RWPE1 (cell line): ENCODE results near the gene SCFD1.

Experiments
- CTCF ChIA-PET: fragments of 350-600 bp; sonication (Branson Sonifier 250); formaldehyde crosslinking; extraction: SDS; loops from one replicate; lab custom pipeline; 2021; lab: Yijun Ruan, JAX
- POLR2A ChIA-PET: fragments of 400-600 bp; formaldehyde crosslinking; extraction: SDS; loops from one replicate; lab custom pipeline; 2020; ENCODE audit warnings: antibody characterized with exemption; ENCODE audit not compliant: low non-redundant PET; lab: Yijun Ruan, JAX
- DNase-seq: peaks from one replicate; pipeline ENCODE4 v3.0.0; 2012; ENCODE audit warnings: low spot score
- H3K27ac ChIP-seq: fragments of 450-650 bp; 2 replicates; pipeline ENCODE4 v1.5.1; 2017
- CTCF ChIP-seq: fragments of 450-650 bp; conservative IDR thresholded peaks from 2 replicates; pipeline ENCODE4 v1.5.1; 2017; ENCODE audit warnings: low read depth, mild to moderate bottlenecking

Gene SCFD1

GRCh38 chr14:30692669-30693068, 70.5 kb downstream of the SCFD1 start:
- H3K27ac ChIP-seq, result no peak overlapping the region
- DNase-seq, result no peak
- ChIA-PET POLR2A (no interaction called here), CTCF (no interaction called here)
- TF ChIP-seq CTCF, result no peak

- POLR2A ChIA-PET, result no interaction called here
- CTCF ChIA-PET, result interaction anchor here (0.6 kb wide), 1 partner anchor 23 kb away, joined by 3 read pairs; no protein-coding TSS in a partner anchor
- DNase-seq, result no peak
Observed at GRCh38 chr14:30698463-30698862, 76.3 kb downstream of the SCFD1 start.

GRCh38 chr14:30706704-30707103, 84.6 kb downstream of the SCFD1 start:
- POLR2A ChIA-PET, result no interaction called here
- H3K27ac ChIP-seq, result no peak overlapping the region
- CTCF ChIA-PET, result no interaction called here
- TF ChIP-seq CTCF, result no peak
- no peak for DNase-seq

More at GRCh38 chr14:30698463-30698862, 76.3 kb downstream of the SCFD1 start:
- no peak overlapping the region for H3K27ac ChIP-seq
- no peak for TF ChIP-seq CTCF

GRCh38 chr14:30708157-30708556, 86.0 kb downstream of the SCFD1 start:
- H3K27ac ChIP-seq, result no peak overlapping the region
- CTCF ChIA-PET, result interaction anchor here (0.6 to 0.7 kb wide), 2 partner anchors 69 to 1868 kb away, joined by 4 read pairs; no protein-coding TSS in a partner anchor
- no peak for DNase-seq
- POLR2A ChIA-PET, result no interaction called here
- no peak for TF ChIP-seq CTCF

- ChIA-PET CTCF (no interaction called here), POLR2A (no interaction called here)
- TF ChIP-seq CTCF, result no peak
Observed at GRCh38 chr14:30709201-30709600, 87.1 kb downstream of the SCFD1 start.

GRCh38 chr14:30710876-30711275, 88.8 kb downstream of the SCFD1 start:
- POLR2A ChIA-PET, result no interaction called here
- H3K27ac ChIP-seq, result no peak overlapping the region
- CTCF ChIA-PET, result no interaction called here
- no peak for TF ChIP-seq CTCF
- DNase-seq, result no peak

More at GRCh38 chr14:30709201-30709600, 87.1 kb downstream of the SCFD1 start:
- no peak for DNase-seq
- no peak overlapping the region for H3K27ac ChIP-seq
